ENCODE results near the gene ZDHHC3.
A peak's percentile ranks its signal among the peaks of the same experiment; 100 is the strongest.
"Not testable (repeated sequence)": the region's sequence is repeated elsewhere in the genome, so short reads cannot be mapped to it uniquely, and the experiment has no call there.

ZDHHC3 gene

GRCh38 chr3:44995142-44995770 lies 19.3 kb upstream of the ZDHHC3 start:
- peak; percentile 29 to 40 for DNase-seq

- DNase-seq, result no peak
These were observed 17.7 kb upstream of the ZDHHC3 start for GRCh38 chr3:44993471-44994205.

GRCh38 chr3:44992555-44993470 lies 16.8 kb upstream of the ZDHHC3 start:
- peak in 1 of 2 experiments; percentile 15 for DNase-seq

- DNase-seq, result no peak
These were observed 15.4 kb upstream of the ZDHHC3 start for GRCh38 chr3:44991326-44991725.

- no peak for DNase-seq
These were observed 13.8 kb upstream of the ZDHHC3 start for GRCh38 chr3:44989636-44990373.

- DNase-seq, result no peak
These were observed 13.2 kb upstream of the ZDHHC3 start for GRCh38 chr3:44989141-44989540.

GRCh38 chr3:44988073-44988472 lies 12.1 kb upstream of the ZDHHC3 start:
- DNase-seq, result no peak

GRCh38 chr3:44987332-44987731 lies 11.4 kb upstream of the ZDHHC3 start:
- no peak for DNase-seq

GRCh38 chr3:44986330-44986729 lies 10.4 kb upstream of the ZDHHC3 start:
- DNase-seq, result not testable (repeated sequence)

- no peak for DNase-seq
These were observed 8.4 kb upstream of the ZDHHC3 start for GRCh38 chr3:44984335-44984734.

GRCh38 chr3:44983484-44983941 lies 7.5 kb upstream of the ZDHHC3 start:
- no peak for DNase-seq

- DNase-seq, result no peak
These were observed 6.8 kb upstream of the ZDHHC3 start for GRCh38 chr3:44982817-44983216.

- no peak for DNase-seq
These were observed 5.8 kb upstream of the ZDHHC3 start for GRCh38 chr3:44981751-44982150.

- DNase-seq, result no peak
These were observed 5.2 kb upstream of the ZDHHC3 start for GRCh38 chr3:44981220-44981619.

- no peak for DNase-seq
These were observed 1.6 kb downstream of the ZDHHC3 start for GRCh38 chr3:44974416-44974815.

- DNase-seq, result no peak
These were observed 5.0 kb downstream of the ZDHHC3 start for GRCh38 chr3:44970926-44971490.

- no peak for DNase-seq
These were observed 6.2 kb downstream of the ZDHHC3 start for GRCh38 chr3:44969828-44970179.

GRCh38 chr3:44969154-44969827 lies 6.7 kb downstream of the ZDHHC3 start:
- no peak for DNase-seq

- DNase-seq, result no peak
These were observed 7.5 kb downstream of the ZDHHC3 start for GRCh38 chr3:44968447-44968858.

GRCh38 chr3:44966795-44967278 lies 9.1 kb downstream of the ZDHHC3 start:
- DNase-seq, result no peak

- DNase-seq, result no peak
These were observed 10.8 kb downstream of the ZDHHC3 start for GRCh38 chr3:44965165-44965564.

Data from SHP77 (cell line).